Activated naive CD8-positive, alpha-beta T cell treated with anti-CD3 and anti-CD28 coated beads, Interleukin-2, amount 10 ng/mL, durations not matched to agents 7 days and 5 days (primary cell): ENCODE results near the gene VEGFA. TPM values are rescaled to one million over a fixed set of nuclear protein-coding genes. Genes with fewer than 3 reads are reported as not detected.

Experiments used
- ATAC-seq: fragments of 150-1000 bp; cut with Tn5 transposase; one replicate; pipeline ENCODE4 v1.10.0; 2021; ENCODE audit warnings: low read depth, moderate library complexity
- POLR2A ChIA-PET: fragments of 350-600 bp; sonication (Branson Sonifier 250); formaldehyde crosslinking; loops from one replicate; lab custom pipeline; 2021; ENCODE audit warnings: antibody characterized with exemption; lab: Charles Lee
- DNase-seq: peaks from one replicate; pipeline ENCODE4 v3.0.0; 2021
- H3K27ac Mint-ChIP-seq: one replicate; pipeline ENCODE4 v1.8.0; 2022; ENCODE audit warnings: mild to moderate bottlenecking, mixed read lengths
- H3K27me3 Mint-ChIP-seq: one replicate; pipeline ENCODE4 v1.8.0; 2022; ENCODE audit warnings: mild to moderate bottlenecking, moderate library complexity, mixed read lengths
- H3K36me3 Mint-ChIP-seq: one replicate; pipeline ENCODE4 v1.8.0; 2021; ENCODE audit warnings: mild to moderate bottlenecking, mixed read lengths
- H3K4me1 Mint-ChIP-seq: one replicate; pipeline ENCODE4 v1.8.0; 2021; ENCODE audit warnings: mixed read lengths
- H3K4me3 Mint-ChIP-seq: one replicate; pipeline ENCODE4 v1.8.0; 2022; ENCODE audit warnings: mild to moderate bottlenecking, moderate library complexity, mixed read lengths
- H3K9me3 Mint-ChIP-seq: one replicate; pipeline ENCODE4 v1.8.0; 2021; ENCODE audit warnings: mixed read lengths
- total RNA-seq, 2 experiments: library from RNA; stranded (reverse); gene quantifications; one replicate each; pipeline ENCODE4 v1.2.3, GENCODE V29; 2021

Gene VEGFA
- total RNA-seq, 2 experiments from 2014 or later, result 33.6 to 39.5 TPM

GRCh38 chr6:43805699-43806042 lies 35.7 kb downstream of the VEGFA start:
- no peak overlapping the region for H3K27ac Mint-ChIP-seq
- H3K27me3 Mint-ChIP-seq, result peaks cover 2% of the 10 kb centered on the region
- ATAC-seq (no peak), DNase-seq (no peak)
- no peaks in the 10 kb centered on the region for H3K9me3 Mint-ChIP-seq
- no peak overlapping the region for H3K4me3 Mint-ChIP-seq
- POLR2A ChIA-PET, result no interaction called here
- H3K4me1 Mint-ChIP-seq, result peaks cover 17% of the 10 kb centered on the region
- no peaks in the 10 kb centered on the region for H3K36me3 Mint-ChIP-seq

- Mint-ChIP-seq H3K27me3 (peaks cover 2% of the 10 kb centered on the region), H3K9me3 (no peaks in the 10 kb centered on the region), H3K4me1 (peaks cover 16% of the 10 kb centered on the region), H3K36me3 (no peaks in the 10 kb centered on the region), H3K27ac (no peak overlapping the region), H3K4me3 (no peak overlapping the region)
- ATAC-seq (no peak), DNase-seq (no peak)
- POLR2A ChIA-PET, result no interaction called here
These were observed 36.2 kb downstream of the VEGFA start for GRCh38 chr6:43806043-43806757.

DNA sequence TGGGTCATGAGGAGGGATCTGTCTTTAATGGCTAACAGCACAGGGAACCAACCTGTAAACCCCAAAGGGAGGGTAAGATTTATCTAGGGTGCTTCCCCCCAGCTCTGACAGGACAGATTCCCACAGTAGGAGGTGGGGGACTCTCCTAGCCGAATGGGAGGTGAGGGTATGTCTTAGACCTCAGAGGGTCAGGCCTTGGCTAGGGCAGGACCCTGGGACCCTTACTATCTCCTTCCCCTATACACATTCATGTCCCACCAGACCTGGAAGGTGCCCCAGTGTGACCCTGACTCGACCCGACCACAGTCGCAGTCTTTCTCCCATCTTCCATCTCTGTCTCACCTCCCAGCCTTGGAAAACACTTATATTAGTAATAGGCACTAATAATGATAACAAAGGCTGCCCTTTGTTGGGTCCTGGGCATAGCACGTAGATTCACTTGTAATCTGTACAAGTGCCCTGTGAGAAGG lies 36.8 kb downstream of the VEGFA start:
- Mint-ChIP-seq H3K4me3 (no peak overlapping the region), H3K36me3 (no peaks in the 10 kb centered on the region), H3K27me3 (peaks cover 2% of the 10 kb centered on the region), H3K9me3 (no peaks in the 10 kb centered on the region), H3K27ac (no peak overlapping the region), H3K4me1 (peaks cover 20% of the 10 kb centered on the region)
- DNase-seq, result no peak
- POLR2A ChIA-PET, result no interaction called here
- no peak for ATAC-seq

DNA sequence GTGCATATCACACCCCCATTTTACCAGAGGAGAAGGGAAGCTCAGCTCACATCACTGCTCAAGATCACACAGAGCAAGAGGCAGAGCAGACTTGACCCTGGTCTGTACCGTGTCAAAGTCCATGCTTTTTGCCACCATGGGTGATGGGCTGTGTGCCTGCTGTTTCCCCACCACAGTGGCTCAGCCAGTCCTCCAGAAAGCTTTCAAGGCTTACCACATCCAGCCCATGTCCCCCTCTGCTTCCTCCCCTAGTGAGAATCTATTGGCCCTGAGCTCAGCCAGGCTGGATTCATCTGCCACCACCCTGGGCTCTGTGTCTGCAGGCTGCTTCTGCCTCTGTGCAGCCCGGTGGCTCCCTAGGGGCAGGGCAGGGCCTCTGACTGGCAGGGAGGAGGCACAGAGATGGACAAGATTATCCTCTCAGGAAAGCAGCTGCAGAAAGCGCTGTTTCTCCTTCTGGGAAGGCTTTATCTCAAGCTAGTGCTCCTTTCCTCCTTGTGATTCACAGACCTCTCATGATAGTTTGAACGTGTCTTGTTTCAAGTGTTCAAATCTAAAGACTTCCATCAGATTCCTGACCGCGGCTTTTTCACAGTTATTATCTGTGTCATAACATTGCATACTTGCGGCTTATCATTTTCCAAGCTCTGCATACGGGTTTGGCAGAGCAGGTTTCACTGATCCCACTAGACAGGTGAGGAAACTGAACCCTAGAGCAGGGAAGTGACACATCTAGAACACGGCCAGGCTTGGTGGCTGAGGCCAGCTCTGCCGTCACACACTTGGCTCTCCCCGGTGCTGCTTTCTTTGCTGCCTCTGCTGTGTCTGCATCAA lies 37.4 kb downstream of the VEGFA start:
- DNase-seq (no peak), ATAC-seq (peak; percentile 62)
- Mint-ChIP-seq H3K4me1 (peaks cover 25% of the 10 kb centered on the region), H3K27ac (no peak overlapping the region), H3K9me3 (no peaks in the 10 kb centered on the region), H3K27me3 (no peaks in the 10 kb centered on the region), H3K36me3 (no peaks in the 10 kb centered on the region), H3K4me3 (no peak overlapping the region)
- POLR2A ChIA-PET, result no interaction called here

DNA sequence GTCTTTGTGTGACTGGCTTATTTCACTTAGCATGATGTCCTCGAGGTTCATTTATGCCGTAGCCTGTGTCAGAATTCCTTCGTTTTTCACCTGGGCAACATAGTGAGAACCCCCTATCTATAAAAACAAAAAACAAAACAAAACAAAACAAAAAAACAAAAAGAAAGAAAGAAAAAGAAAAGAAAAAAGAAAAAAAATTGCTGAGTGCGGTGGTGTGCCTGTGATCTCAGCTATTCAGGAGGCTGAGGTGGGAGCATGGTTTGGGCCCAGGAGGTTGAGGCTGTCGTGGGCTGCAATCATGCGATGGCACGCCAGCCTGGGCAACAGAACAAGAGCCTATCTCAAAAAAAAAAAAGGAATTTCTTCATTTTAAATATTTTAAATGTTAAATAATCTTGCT lies 38.4 kb downstream of the VEGFA start:
- POLR2A ChIA-PET, result interaction anchor here (0.7 kb wide), 1 partner anchor 178 kb away, joined by 5 read pairs; no protein-coding TSS in a partner anchor
- Mint-ChIP-seq H3K4me3 (no peak overlapping the region), H3K36me3 (no peaks in the 10 kb centered on the region), H3K27ac (no peak overlapping the region), H3K27me3 (no peaks in the 10 kb centered on the region), H3K9me3 (no peaks in the 10 kb centered on the region), H3K4me1 (peaks cover 31% of the 10 kb centered on the region)
- no peak for DNase-seq
- ATAC-seq, result no peak

DNA sequence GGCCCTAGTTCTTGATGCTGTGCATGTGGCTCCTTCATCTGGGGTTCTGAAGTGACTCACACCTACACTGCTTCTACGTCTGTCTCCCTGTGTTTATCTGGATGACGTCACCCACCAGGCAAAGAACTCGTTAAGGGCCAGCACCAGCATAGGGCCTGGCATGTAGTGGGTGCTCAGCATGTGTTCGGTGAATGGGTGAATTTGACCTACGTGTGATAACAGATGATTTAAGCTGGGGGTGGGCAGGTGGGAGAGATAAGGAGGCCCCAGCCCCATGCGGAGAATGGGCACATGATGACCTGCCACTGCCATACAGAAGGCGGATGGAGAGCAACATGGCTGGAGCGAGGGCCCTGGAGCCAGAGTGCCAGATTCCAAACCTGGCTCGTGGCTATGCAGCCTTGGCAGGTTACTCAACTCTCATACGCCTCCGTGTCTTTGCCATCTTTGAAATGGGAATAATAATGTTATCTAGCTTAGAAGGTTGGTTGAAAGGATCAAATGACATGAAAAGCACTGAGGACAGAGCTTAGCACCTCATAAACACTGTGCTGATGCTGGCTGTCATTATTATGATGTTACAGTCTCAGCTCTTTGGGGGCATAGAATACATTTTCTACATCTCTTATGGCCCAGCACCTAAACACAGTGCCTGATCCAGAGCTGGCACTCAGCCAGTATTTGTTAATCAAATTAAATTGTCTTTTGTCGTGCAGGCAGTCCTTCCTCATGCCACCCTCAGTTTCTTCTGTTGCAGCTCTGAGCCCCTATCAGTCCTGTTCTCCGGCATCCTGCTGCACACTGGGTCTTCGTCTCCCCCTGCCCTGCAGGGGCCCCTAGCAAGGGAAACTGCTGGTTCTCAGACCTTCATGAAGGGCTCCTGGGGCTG lies 39.6 kb downstream of the VEGFA start:
- DNase-seq (no peak), ATAC-seq (no peak)
- POLR2A ChIA-PET, result interaction anchor here (1.0 kb wide), 1 partner anchor 36 kb away, joined by 3 read pairs; no protein-coding TSS in a partner anchor
- H3K4me1 Mint-ChIP-seq, result peaks cover 33% of the 10 kb centered on the region
- no peak overlapping the region for H3K4me3 Mint-ChIP-seq
- H3K36me3 Mint-ChIP-seq, result no peaks in the 10 kb centered on the region
- no peaks in the 10 kb centered on the region for H3K27me3 Mint-ChIP-seq
- H3K9me3 Mint-ChIP-seq, result no peaks in the 10 kb centered on the region
- no peak overlapping the region for H3K27ac Mint-ChIP-seq

- no peaks in the 10 kb centered on the region for H3K27me3 Mint-ChIP-seq
- peaks cover 35% of the 10 kb centered on the region for H3K4me1 Mint-ChIP-seq
- DNase-seq (no peak), ATAC-seq (no peak)
- H3K36me3 Mint-ChIP-seq, result no peaks in the 10 kb centered on the region
- no peak overlapping the region for H3K27ac Mint-ChIP-seq
- no peak overlapping the region for H3K4me3 Mint-ChIP-seq
- no peaks in the 10 kb centered on the region for H3K9me3 Mint-ChIP-seq
- POLR2A ChIA-PET, result no interaction called here
These were observed 41.1 kb downstream of the VEGFA start for GRCh38 chr6:43810965-43811732.

- Mint-ChIP-seq H3K27me3 (no peaks in the 10 kb centered on the region), H3K4me3 (no peak overlapping the region), H3K4me1 (peaks cover 38% of the 10 kb centered on the region), H3K9me3 (no peaks in the 10 kb centered on the region), H3K27ac (peak overlapping the region; percentile 57), H3K36me3 (no peaks in the 10 kb centered on the region)
- POLR2A ChIA-PET, result no interaction called here
- ATAC-seq (no peak), DNase-seq (no peak)
These were observed 41.7 kb downstream of the VEGFA start for GRCh38 chr6:43811733-43812099.

GRCh38 chr6:43812850-43813578 lies 43.0 kb downstream of the VEGFA start:
- H3K4me1 Mint-ChIP-seq, result peaks cover 33% of the 10 kb centered on the region
- peak overlapping the region; percentile 0 for H3K4me3 Mint-ChIP-seq
- no peak for DNase-seq
- H3K9me3 Mint-ChIP-seq, result no peaks in the 10 kb centered on the region
- no peaks in the 10 kb centered on the region for H3K27me3 Mint-ChIP-seq
- POLR2A ChIA-PET, result no interaction called here
- peak overlapping the region; percentile 15 for H3K27ac Mint-ChIP-seq
- peak; percentile 93 for ATAC-seq
- H3K36me3 Mint-ChIP-seq, result no peaks in the 10 kb centered on the region

GRCh38 chr6:43814111-43814510 lies 44.1 kb downstream of the VEGFA start:
- Mint-ChIP-seq H3K9me3 (no peaks in the 10 kb centered on the region), H3K27me3 (peaks cover 6% of the 10 kb centered on the region), H3K4me3 (no peak overlapping the region), H3K4me1 (peaks cover 29% of the 10 kb centered on the region), H3K27ac (no peak overlapping the region), H3K36me3 (no peaks in the 10 kb centered on the region)
- ATAC-seq, result no peak
- no peak for DNase-seq
- POLR2A ChIA-PET, result no interaction called here

- DNase-seq, result no peak
- Mint-ChIP-seq H3K4me1 (peaks cover 29% of the 10 kb centered on the region), H3K36me3 (no peaks in the 10 kb centered on the region), H3K9me3 (no peaks in the 10 kb centered on the region), H3K27ac (peak overlapping the region; percentile 5), H3K4me3 (no peak overlapping the region), H3K27me3 (peaks cover 6% of the 10 kb centered on the region)
- ATAC-seq, result no peak
- POLR2A ChIA-PET, result no interaction called here
These were observed 44.9 kb downstream of the VEGFA start for GRCh38 chr6:43814865-43815264.

DNA sequence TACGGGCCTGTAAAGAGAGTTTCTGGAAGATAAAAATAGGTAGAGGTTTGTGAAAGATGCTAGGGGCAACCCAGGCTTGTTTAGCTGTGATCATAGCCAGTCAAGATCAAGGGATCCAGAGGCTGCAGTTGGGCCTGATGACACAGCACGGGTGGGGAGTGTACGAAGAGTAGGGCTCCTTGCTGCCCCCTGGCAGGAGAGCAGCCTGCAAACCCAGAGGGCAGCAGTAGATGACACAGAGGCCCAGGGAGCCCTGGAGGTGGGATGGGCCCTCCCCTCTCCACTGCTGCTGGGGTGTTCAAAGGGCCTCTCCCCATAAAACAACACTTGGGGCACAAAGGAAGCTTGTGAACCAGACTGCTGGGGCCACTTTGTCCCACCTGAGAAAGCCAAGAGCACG lies 47.2 kb downstream of the VEGFA start:
- H3K9me3 Mint-ChIP-seq, result no peaks in the 10 kb centered on the region
- POLR2A ChIA-PET, result no interaction called here
- no peak for DNase-seq
- H3K27me3 Mint-ChIP-seq, result peaks cover 15% of the 10 kb centered on the region
- ATAC-seq, result no peak
- H3K36me3 Mint-ChIP-seq, result no peaks in the 10 kb centered on the region
- peak overlapping the region; percentile 14 for H3K27ac Mint-ChIP-seq
- H3K4me1 Mint-ChIP-seq, result peaks cover 21% of the 10 kb centered on the region
- H3K4me3 Mint-ChIP-seq, result no peak overlapping the region
